Left hindlimb (tissue), 1 donor: ENCODE data around the gene TCF12.

Experiments used
- DNase-seq: peaks from one replicate; pipeline ENCODE4 v3.0.0-alpha.2; 2018

The TCF12 gene

GRCh38 chr15:57307527-57308169 is 389.2 kb downstream of the TCF12 start:
- no peak for DNase-seq

DNA sequence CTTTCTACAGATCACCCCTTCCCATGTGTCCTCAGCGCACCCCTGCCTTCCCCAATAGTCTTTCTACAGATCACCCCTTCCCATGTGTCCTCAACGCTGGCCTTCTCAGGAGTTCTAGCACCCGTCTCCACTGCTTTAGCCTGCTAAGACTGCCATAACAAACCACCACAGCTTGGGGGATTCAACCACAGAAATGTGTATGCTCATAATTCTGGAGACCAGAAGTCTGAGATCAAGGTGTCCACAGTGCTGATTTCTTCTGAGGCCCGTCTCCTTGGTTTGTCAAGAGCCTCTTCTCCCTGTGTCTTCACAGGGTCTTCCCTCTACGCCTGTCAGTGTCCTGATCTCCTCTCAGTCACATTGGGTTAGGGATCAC is 389.7 kb downstream of the TCF12 start:
- DNase-seq = no peak

DNA sequence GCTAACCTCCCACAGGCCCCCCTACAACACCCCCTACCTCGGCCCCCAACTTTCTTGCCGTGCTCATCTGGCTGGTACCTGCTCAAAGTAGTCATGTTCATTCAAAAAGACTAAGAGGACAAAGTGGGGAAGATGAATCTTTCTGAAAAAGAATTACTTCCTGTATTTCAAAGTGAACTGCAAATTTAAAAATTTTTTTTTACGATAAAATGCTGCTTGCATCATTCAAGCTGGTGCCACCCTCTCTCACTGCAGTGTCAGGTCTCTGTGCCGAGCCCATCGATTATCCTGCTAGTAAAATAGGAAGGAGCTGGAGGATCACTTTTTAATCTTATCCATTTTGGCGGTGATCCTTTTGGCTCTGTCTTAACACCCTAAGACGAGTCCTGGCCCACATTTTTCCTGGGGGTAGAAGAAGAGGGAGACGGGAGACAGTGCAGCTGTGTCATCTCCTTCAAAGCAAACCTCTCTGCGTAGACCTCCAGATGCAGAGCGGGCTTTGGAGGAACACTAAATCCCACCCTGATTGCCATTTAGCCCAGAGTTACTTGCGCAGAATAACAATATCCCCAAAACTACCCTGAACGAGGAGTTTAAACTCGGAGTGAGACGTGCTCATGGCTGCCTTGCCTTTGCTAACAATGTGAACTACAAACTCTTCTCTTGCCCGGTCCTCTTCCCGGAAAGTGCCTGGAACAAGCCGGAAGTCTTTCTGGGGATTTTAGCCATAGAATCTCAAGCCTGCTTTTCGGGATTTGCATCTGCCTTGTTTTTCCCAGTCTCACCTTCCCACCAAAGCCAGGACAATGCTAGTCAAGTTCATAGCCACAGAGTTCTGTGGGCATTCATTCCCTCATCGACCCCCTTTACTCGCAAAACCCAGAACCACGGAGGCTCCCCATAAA is 391.7 kb downstream of the TCF12 start:
- no peak for DNase-seq

DNA sequence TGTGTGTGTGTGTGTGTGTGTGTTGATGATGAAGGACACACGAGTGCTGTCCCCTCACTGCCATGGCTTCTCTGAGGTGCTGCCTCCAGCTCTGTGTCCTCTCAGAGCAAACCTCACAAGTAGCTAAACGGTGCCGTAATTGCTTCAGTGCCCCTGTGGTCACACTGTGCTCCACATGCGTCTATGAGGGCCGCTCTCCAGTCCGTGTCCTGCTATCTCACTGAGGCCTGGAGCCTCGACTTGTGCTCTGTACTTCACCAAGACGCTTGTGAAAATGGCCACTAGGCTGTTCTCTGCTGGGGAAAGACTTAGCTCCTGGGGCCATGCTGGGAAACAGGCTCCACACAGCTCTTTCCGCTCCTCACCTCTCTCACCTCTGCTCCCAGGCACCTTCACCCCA is 392.4 kb downstream of the TCF12 start:
- no peak for DNase-seq

DNA sequence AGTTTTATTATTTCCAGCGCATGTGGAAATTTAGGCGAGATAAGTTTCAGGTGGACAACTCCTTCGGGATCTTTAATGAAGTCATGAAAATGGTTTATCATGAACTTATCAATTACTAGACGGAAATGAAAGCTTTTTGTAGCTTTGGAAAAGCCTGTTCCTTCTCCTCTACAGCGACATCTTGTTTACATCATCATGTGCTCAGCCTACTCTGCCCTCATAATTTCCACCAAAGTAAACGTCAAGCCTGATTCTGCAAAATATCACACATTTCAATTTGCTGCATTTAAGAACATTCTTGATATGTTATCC is 393.5 kb downstream of the TCF12 start:
- no peak for DNase-seq

DNA sequence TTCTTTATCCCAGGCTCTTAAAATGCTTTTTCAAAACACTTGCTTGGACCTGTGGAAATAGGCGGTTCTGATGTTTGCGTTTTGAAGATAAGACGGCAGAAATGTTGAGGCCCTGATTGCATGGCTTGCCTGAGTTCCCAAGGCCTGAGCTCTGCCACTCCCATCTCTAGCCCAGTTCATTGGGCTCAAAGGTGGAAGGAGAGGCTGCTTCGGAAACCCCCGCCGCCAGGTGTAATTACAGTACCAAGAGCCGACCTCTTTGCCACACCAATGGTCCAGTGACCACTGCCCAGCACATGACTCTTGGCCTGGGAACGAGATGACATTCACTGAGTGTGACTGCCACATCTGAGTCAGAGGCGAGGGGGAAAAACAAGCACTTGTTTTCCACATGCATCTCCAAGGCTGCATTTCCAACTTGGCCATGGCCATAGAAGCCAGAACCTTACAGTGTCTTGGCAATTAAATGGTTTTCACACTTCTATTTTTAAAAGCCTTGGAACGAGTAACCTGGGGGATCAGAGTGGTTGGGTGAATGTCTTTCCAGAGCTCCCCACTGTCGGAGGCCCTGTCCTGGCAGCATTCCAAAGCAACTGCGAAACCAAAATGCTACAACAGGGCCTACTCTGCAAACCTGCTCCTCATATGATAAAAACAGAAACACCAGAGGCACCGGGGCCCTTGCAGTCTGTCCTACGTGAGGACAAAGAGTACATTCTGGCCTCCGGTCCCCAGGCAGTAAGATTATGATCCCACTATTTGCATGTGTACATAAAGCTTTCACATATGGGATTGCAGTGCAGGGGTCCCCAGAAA is 394.1 kb downstream of the TCF12 start:
- peak; percentile 83 for DNase-seq

DNA sequence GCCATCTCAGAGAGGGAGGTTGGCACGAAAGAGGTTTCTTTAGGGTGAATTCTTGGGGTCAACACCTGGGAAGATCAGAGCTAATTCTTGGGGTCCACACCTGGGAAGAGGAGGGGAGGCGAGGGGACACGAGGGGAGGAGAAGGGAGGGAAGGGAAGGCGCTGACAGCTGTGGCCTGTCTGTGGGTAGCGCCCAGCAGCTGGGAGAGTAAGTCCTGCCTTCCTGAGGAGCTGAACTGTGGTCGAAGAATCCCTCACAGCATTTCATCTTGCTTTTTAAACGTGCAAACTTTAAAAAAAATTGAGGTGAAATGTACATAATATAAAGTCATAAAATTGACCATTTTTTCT is 394.7 kb downstream of the TCF12 start:
- DNase-seq = no peak

DNA sequence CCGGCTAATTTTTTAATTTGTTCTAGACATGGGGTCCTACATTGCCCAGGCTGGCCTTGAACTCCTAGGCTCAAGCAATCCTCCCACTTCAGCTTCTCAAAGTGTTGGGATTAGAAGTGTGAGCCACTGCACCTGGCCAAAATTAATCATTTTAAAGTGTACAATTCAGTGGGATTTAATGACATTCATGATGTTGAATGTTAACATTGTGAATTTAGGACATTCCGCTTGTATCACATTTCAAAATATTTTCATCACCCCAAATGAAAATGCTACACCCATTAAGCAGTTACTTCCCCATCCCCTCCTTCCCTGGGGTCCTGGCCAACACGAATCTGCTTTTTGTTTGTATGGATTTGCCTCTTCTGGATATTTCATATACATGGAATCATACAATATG is 395.8 kb downstream of the TCF12 start:
- DNase-seq = no peak

DNA sequence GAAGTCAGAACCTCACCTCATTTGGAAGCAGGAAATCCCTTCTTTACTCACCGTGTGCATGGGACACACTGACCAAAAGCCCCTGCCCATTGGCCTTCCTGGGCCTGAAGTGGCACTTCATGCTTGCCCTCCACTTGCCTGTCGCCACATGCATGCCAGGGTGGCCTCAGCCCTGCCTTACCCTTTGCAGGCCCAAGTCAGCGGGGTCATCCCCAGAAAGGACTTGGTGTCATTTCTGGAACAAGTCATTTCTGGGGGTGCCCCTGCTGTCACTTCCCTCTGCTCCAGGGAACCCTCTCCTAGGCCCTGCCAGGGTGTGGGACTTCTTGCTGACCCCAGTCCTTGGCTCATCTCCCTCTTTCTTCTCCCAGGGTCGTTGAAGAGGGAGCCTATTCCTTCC is 398.0 kb downstream of the TCF12 start:
- no peak for DNase-seq

DNA sequence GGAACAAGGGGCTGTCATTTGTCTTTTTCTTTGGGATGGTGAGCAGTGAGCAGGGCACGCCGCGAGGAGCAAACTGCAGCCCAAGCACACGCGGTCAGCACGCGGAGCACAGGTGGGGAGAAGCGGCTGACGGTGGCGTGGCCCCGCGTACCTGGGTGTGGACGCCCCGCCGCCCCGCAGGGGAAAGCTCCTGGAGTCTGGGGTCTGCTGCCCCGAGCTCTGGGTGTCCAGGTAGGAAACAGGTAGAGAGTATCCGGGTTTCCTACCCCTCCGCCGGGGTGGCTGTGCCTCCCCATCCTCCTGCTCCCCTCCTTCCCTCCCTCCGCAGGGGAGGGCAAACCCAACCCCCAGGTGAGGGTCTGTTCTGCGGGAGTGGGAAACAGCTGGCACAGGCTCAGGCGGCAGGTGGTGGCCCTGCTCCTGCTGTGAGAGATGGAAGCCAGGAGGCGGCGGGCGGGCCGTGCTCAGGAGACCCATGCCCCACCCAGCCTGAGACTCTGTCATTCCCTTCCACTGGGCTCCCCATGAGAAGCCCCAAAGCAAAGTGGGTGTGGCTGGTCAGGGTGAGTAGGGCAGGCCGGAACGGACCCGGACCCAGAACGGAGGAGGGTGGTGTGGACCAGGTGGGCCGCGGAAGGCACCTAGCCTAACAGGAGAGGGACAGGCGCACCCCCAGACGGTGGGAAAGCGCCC is 400.9 kb downstream of the TCF12 start:
- no peak for DNase-seq

- DNase-seq = no peak
Observed at GRCh38 chr15:57319919-57320560, 401.6 kb downstream of the TCF12 start.

- no peak for DNase-seq
Observed at GRCh38 chr15:57320631-57321220, 402.3 kb downstream of the TCF12 start.

- DNase-seq = no peak
Observed at GRCh38 chr15:57321485-57321884, 403.0 kb downstream of the TCF12 start.

- no peak for DNase-seq
Observed at GRCh38 chr15:57321973-57322601, 403.6 kb downstream of the TCF12 start.

DNA sequence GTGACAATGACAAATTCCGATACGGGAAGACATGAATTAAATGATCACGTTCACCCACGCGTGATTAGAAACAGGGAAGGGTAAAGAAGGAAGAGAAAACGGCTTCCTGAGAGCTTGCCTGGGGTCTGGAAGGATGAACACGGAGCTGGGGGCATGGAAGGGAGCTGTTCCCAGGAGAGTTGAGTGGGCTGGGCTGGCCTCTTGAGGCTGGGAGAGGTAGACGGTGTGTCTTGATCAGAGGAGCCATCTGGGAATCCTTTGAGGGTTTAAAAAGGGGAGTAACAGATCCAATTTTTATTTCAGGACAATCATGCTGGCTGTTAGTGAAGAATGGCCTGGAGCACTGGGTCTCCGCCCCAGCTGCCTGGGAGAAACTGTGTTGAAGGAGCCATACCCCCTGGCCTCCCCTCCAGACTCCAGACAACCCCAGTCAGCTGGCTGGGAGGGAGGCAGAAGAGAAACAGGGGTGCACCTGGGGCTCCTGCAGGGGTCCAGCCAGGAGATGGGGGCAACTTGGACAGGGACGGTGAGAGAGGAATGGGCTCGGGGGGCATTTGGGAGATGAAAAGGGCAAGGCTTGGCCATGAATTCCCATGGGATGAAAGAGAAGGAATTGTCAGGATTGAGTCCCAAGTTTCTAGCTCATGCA is 404.3 kb downstream of the TCF12 start:
- no peak for DNase-seq

GRCh38 chr15:57323299-57323805 is 404.9 kb downstream of the TCF12 start:
- DNase-seq = no peak

- no peak for DNase-seq
Observed at GRCh38 chr15:57323806-57324589, 405.6 kb downstream of the TCF12 start.

GRCh38 chr15:57324590-57324890 is 406.1 kb downstream of the TCF12 start:
- no peak for DNase-seq

DNA sequence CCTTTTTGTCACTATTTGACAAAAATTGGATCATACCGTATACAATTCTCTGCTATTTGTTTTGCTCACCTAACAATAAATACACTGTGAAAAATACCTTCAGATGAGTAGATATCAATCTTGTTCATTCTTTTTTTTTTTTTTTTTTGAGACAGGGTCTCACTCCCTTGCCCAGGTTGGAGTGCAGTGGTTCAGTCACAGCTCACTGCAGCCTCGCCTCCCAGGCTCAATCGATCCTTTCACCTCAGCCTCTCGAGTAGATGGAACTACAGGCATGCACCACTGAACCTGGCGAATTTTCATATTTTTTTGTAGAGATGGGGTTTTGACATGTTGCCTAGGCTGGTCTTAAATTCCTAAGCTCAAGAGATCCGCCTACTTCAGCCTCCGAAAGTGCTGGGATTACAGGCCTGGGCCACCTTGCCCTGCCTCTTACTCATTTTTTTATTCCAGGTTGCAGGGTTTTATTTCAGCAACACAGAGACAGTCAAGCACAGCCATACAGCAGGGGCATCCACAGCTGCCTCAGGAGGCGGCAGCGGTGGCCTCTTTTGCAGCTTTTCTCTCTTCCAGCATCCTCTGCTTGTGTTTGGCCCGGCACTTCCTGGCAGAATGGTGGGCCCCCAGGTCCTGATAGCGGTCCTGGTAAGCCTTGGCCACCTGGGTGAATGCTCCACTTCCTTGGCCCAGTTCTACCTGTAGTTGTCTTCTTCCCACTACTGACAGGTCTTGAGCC is 406.7 kb downstream of the TCF12 start:
- no peak for DNase-seq

DNA sequence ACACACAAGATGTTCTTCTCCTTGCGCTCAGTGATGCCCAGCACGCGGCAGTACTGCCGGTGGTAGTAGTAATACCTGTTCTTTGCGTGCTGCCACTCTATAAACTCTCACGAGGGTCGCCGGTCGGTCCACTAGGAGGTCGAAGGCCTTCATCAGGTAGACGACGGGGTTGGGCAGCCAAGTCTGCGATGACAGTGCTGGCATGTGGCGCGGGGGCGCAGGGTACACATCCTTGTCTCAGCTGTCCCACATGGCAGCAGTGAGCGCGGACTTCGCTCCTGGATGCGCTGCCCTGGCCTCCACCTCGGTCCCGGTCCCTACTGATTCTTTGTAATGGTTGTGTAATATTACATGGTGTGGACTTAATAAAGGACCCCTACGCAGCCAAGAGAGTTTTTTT is 407.8 kb downstream of the TCF12 start:
- no peak for DNase-seq
